Activated CD4-positive, alpha-beta memory T cell treated with anti-CD3 and anti-CD28 coated beads for 36 hours (primary cell): Measurements from ENCODE around the gene ACTN3. TPM values are rescaled to one million over a fixed set of nuclear protein-coding genes. Genes with fewer than 3 reads are reported as not detected.

ENCODE experiments used
- CTCF ChIA-PET: fragments of 350-600 bp; sonication (Branson Sonifier 250); formaldehyde crosslinking; loops from one replicate; lab custom pipeline; 2021; ENCODE audit warnings: antibody characterized with exemption, inconsistent platforms; lab: Charles Lee
- POLR2A ChIA-PET: fragments of 350-600 bp; sonication (Branson Sonifier 250); formaldehyde crosslinking; loops from one replicate; lab custom pipeline; 2021; ENCODE audit warnings: antibody characterized with exemption; lab: Charles Lee
- DNase-seq: peaks from one replicate; pipeline ENCODE4 v3.0.0-alpha.2; 2020
- H3K27ac Mint-ChIP-seq: one replicate; pipeline ENCODE4 v1.8.0; 2021; ENCODE audit warnings: mixed read lengths
- H3K27me3 Mint-ChIP-seq: one replicate; pipeline ENCODE4 v1.8.0; 2021; ENCODE audit warnings: mixed read lengths
- H3K36me3 Mint-ChIP-seq: one replicate; pipeline ENCODE4 v1.8.0; 2021; ENCODE audit warnings: mixed read lengths
- H3K4me1 Mint-ChIP-seq: one replicate; pipeline ENCODE4 v1.8.0; 2021; ENCODE audit warnings: low read depth, mixed read lengths
- H3K4me3 Mint-ChIP-seq: one replicate; pipeline ENCODE4 v1.8.0; 2021; ENCODE audit warnings: mild to moderate bottlenecking, mixed read lengths
- H3K9me3 Mint-ChIP-seq: one replicate; pipeline ENCODE4 v1.8.0; 2021; ENCODE audit warnings: mixed read lengths
- intact Hi-C: fragments of 100-400 bp; cut with micrococcal nuclease; formaldehyde crosslinking; loops from one replicate; pipeline ENCODE4 v1.15.1; 2023
- total RNA-seq, 2 experiments: library from RNA; stranded (reverse); gene quantifications; one replicate each; pipeline ENCODE4 v1.2.3, GENCODE V29; 2021

The ACTN3 gene
- under 1 TPM; 0.15 to 0.24 TPM for total RNA-seq

GRCh38 chr11:66546368-66546965 is at the start of gene ACTN3:
Gene ACTN3 (plus strand): TSS chr11:66546903. CDS start chr11:66546938, 35 bp downstream.
- intact Hi-C loops = loop anchor here (1.0 to 5.0 kb wide), 6 partner anchors 46 to 296 kb away; partner anchors contain the start of genes CCDC87, CCS, DPP3 and RBM14
- H3K27me3 Mint-ChIP-seq = no peaks in the 10 kb centered on the region
- H3K27ac Mint-ChIP-seq = no peak within 1 kb of the TSS
- ChIA-PET CTCF (interaction anchor here (1.0 to 4.6 kb wide), 5 partner anchors 8 to 131 kb away, joined by 3 to 44 read pairs (median 5); partner anchors contain the start of genes CCDC87, CCS and RBM4B), POLR2A (interaction anchor here (0.7 to 2.2 kb wide), 13 partner anchors 9 to 309 kb away, joined by 3 to 16 read pairs (median 4); partner anchors contain the start of genes BBS1, CCDC87, DPP3 and PELI3)
- peak; percentile 20 for DNase-seq
- peaks cover 14% of the 10 kb centered on the region for H3K4me1 Mint-ChIP-seq
- H3K4me3 Mint-ChIP-seq = peak within 1 kb of the TSS; percentile 80
- no peaks in the 10 kb centered on the region for H3K9me3 Mint-ChIP-seq
- H3K36me3 Mint-ChIP-seq = peaks cover 3% of the 10 kb centered on the region

DNA sequence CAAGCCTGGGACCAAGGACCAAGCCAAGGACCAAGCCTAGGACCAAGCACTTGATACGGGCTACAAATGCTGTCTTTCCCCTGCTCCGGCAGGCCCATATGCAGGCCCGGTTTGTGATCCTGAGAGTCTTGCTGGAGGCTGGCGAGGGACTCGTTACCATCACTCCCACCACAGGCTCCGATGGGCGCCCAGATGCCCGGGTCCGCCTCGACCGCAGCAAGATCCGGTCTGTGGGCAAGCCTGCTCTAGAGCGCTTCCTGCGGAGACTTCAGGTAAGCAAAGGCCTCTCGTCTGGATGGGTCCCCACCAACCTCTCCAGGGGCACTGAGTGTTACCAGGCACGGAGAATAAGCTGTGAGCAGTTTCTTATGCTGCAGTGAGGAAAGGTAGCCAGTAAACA is 49.5 kb upstream of the ACTN3 start:
- H3K27ac Mint-ChIP-seq = no peak overlapping the region
- H3K4me3 Mint-ChIP-seq = no peak overlapping the region
- H3K4me1 Mint-ChIP-seq = no peaks in the 10 kb centered on the region
- H3K36me3 Mint-ChIP-seq = peaks cover 17% of the 10 kb centered on the region
- CTCF ChIA-PET = no interaction called here
- no peaks in the 10 kb centered on the region for H3K27me3 Mint-ChIP-seq
- POLR2A ChIA-PET = no interaction called here
- no peaks in the 10 kb centered on the region for H3K9me3 Mint-ChIP-seq
- intact Hi-C loops = no loop called here
- DNase-seq = no peak

DNA sequence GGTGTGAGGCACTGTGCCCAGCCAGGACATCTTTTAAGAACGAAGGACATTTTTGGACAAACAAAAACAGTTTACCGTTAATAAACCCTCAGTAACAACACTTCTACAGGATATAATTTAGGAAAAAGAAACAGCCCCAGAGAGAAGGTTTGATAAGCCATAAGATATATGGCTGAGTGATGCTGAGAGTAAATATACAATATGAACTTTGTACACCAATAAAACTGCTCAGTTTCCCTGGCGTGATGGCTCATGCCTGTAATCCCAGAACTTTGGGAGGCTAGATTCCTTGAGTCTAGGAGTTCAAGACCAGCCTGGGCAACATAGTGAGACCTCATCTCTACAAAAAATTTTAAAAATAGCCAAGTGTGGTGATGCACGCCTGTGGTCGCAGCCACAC is 48.2 kb upstream of the ACTN3 start:
- H3K27ac Mint-ChIP-seq = no peak overlapping the region
- no peak for DNase-seq
- H3K4me1 Mint-ChIP-seq = no peaks in the 10 kb centered on the region
- POLR2A ChIA-PET = no interaction called here
- no peaks in the 10 kb centered on the region for H3K9me3 Mint-ChIP-seq
- intact Hi-C loops = no loop called here
- H3K4me3 Mint-ChIP-seq = no peak overlapping the region
- peaks cover 12% of the 10 kb centered on the region for H3K36me3 Mint-ChIP-seq
- CTCF ChIA-PET = no interaction called here
- H3K27me3 Mint-ChIP-seq = no peaks in the 10 kb centered on the region

- POLR2A ChIA-PET = no interaction called here
- peaks cover 8% of the 10 kb centered on the region for H3K36me3 Mint-ChIP-seq
Measured at GRCh38 chr11:66505276-66505816, 41.4 kb upstream of the ACTN3 start.

DNA sequence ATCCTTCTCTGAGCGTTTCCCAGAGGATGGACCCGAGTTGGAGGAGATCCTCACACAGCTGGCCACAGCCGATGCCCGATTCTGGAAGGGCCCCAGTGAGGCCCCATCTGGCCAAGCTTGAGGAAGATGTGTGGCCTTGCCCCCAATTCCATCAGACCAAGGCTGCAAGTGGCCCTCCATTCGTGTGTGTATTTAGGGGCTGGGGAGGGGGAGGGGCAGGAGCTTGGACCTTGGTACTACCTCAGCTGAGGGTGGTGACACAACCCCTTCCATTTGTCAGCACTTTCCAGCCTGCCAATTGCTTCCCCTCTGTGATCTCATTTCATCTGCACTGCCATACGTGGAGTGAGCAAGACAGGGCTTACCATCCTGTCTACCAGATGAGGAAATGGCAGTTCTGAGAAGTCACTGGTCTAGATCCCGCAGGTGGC is 37.6 kb upstream of the ACTN3 start:
- Mint-ChIP-seq H3K36me3 (peaks cover 9% of the 10 kb centered on the region), H3K4me3 (no peak overlapping the region), H3K27me3 (no peaks in the 10 kb centered on the region), H3K27ac (no peak overlapping the region), H3K4me1 (peaks cover 16% of the 10 kb centered on the region), H3K9me3 (no peaks in the 10 kb centered on the region)
- POLR2A ChIA-PET = interaction anchor here (1.0 to 1.5 kb wide), 2 partner anchors 29 to 70 kb away, joined by 3 to 4 read pairs; partner anchors contain the start of genes DPP3 and MRPL11
- CTCF ChIA-PET = interaction anchor here (1.0 to 4.2 kb wide), 3 partner anchors 17 to 168 kb away, joined by 3 to 24 read pairs (median 5); partner anchors contain the start of genes CTSF and RBM4B
- intact Hi-C loops = no loop called here
- peak; percentile 31 for DNase-seq

More at GRCh38 chr11:66505276-66505816, 41.4 kb upstream of the ACTN3 start:
- CTCF ChIA-PET = no interaction called here
- no peak overlapping the region for H3K4me3 Mint-ChIP-seq
- no peaks in the 10 kb centered on the region for H3K27me3 Mint-ChIP-seq
- H3K27ac Mint-ChIP-seq = no peak overlapping the region
- no peak for DNase-seq
- H3K4me1 Mint-ChIP-seq = peaks cover 6% of the 10 kb centered on the region
- H3K9me3 Mint-ChIP-seq = no peaks in the 10 kb centered on the region
- intact Hi-C loops = no loop called here

DNA sequence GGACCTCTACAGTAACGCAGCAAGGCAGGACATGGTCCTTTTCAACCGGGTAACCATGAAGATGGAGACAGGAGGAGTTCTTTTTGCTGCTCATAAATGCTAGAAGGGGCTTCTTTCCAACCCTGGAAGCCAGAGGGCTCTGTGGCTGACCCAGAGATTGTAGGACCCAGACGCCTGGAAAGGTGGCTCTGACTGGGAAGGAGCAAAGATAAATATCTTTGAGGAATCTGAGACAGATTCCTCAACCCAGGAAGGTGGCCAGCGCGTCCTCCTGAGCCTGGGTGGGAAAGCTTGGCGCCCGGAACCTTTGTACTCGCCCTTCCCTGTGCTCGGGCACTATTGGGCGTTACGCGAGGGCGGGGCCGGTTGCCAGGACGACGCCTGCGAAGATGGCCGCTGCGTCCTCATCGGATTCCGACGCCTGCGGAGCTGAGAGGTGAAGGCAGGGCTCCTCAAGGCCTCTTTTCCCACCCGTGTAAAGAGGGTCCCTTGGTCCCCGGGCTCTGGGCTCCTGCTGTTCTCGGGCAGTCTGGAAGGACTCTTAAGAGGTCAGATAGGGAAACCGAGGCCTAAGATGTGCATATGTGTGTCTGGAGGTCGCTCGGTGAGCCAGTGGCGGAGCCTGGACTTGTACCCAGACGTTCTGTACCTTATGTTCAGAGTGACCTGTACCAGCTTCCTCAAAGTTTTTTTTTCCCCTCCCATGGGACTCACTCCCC is 36.3 kb upstream of the ACTN3 start, which contains the start of gene BBS1:
Gene BBS1 (plus strand): TSS at position 365 of the 719 bp plus-strand sequence. CDS start 25 bp downstream, at position 390.
- Mint-ChIP-seq H3K27me3 (no peaks in the 10 kb centered on the region), H3K36me3 (peaks cover 13% of the 10 kb centered on the region), H3K27ac (peak within 1 kb of the TSS; percentile 38), H3K9me3 (no peaks in the 10 kb centered on the region), H3K4me1 (peaks cover 16% of the 10 kb centered on the region), H3K4me3 (peak within 1 kb of the TSS; percentile 88)
- CTCF ChIA-PET = interaction anchor here (0.6 to 4.2 kb wide), 8 partner anchors 19 to 342 kb away, joined by 3 to 24 read pairs (median 4); partner anchors contain the start of genes CCDC87, CCS, CTSF and NPAS4
- POLR2A ChIA-PET = interaction anchor here (0.5 to 1.8 kb wide), 4 partner anchors 12 to 36 kb away, joined by 3 to 8 read pairs (median 4); partner anchors contain the start of gene ZDHHC24
- DNase-seq = peak; percentile 87
- intact Hi-C loops = no loop called here

DNA sequence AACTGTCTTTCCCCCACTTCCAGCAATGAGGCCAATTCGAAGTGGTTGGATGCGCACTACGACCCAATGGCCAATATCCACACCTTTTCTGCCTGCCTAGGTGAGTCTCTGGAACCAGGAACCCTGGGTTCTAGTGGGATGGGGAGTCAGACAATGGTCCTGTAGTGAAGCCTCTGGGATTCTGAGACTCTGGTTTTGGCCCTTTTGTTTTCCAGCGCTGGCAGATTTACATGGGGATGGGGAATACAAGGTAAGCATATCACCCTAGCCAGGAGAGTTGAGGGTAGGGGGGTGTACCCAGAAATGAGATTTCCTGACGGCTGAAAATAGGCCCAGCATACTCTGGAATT is 35.7 kb upstream of the ACTN3 start:
- POLR2A ChIA-PET = interaction anchor here (0.5 to 1.8 kb wide), 4 partner anchors 12 to 35 kb away, joined by 3 to 8 read pairs (median 4); partner anchors contain the start of gene ZDHHC24
- no peak for DNase-seq
- Mint-ChIP-seq H3K27me3 (no peaks in the 10 kb centered on the region), H3K9me3 (no peaks in the 10 kb centered on the region), H3K4me1 (peaks cover 16% of the 10 kb centered on the region), H3K36me3 (peaks cover 13% of the 10 kb centered on the region), H3K27ac (no peak overlapping the region), H3K4me3 (peak overlapping the region; percentile 88)
- intact Hi-C loops = no loop called here
- CTCF ChIA-PET = interaction anchor here (0.6 to 4.2 kb wide), 6 partner anchors 19 to 342 kb away, joined by 3 to 24 read pairs (median 4); partner anchors contain the start of genes NPAS4 and RBM4B

DNA sequence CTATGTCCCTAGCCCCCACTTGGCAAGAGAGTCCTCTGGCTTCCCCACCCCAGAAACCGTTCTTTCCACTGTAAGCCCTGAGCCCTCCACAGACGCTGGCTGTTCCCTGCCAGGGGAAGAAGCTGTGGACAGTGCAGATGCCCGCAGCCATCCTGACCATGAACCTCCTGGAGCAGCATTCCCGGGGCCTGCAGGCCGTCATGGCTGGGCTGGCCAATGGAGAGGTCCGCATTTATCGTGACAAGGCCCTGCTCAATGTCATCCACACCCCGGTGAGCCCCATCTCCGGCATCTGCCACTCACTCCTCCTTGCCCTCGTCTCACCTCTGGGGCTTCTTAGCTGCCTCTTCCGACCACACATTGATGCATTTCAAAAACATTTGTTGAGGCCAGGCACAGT is 23.1 kb upstream of the ACTN3 start:
- CTCF ChIA-PET = no interaction called here
- DNase-seq = no peak
- intact Hi-C loops = no loop called here
- Mint-ChIP-seq H3K9me3 (no peaks in the 10 kb centered on the region), H3K36me3 (peaks cover 26% of the 10 kb centered on the region), H3K4me3 (no peak overlapping the region), H3K27me3 (no peaks in the 10 kb centered on the region), H3K4me1 (no peaks in the 10 kb centered on the region), H3K27ac (no peak overlapping the region)
- POLR2A ChIA-PET = no interaction called here

DNA sequence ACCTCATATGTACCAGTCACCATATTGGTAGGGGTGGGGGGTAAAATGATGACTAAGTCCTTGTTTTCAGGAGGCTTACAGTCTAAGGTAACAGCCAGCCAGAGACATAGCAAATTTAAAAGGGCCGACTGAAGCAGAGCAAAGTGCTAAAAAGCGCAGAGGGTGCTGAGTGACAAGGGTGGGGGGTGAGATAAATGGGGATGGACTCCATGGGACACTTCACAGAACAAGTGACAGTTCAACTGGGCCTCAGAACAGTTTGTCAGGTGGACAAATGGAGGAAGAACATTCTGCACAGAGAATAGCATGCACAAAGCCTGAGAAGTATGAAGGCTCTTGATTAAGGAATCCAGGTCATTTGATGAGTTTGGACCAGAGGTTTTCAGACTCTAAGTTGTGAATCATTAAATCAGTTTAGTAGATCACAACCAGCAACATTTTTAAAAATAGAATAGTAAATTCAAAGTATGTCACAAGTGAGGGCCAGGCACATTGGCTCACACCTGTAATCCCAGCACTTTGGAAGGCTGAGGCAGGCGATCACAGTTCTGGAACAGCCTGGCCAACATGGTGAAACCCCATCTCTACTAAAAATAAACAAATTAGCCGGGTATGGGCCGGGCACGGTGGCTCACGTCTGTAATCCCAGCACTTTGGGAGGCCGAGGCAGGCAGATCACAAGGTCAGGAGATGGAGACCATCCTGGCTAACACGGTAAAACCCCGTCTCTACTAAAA is 22.2 kb upstream of the ACTN3 start:
- no peak overlapping the region for H3K27ac Mint-ChIP-seq
- no peak for DNase-seq
- H3K36me3 Mint-ChIP-seq = peaks cover 24% of the 10 kb centered on the region

GRCh38 chr11:66529069-66529468 is 17.6 kb upstream of the ACTN3 start:
- H3K36me3 Mint-ChIP-seq = peaks cover 6% of the 10 kb centered on the region
- ChIA-PET CTCF (no interaction called here), POLR2A (no interaction called here)
- no peak overlapping the region for H3K27ac Mint-ChIP-seq
- H3K9me3 Mint-ChIP-seq = no peaks in the 10 kb centered on the region
- peaks cover 2% of the 10 kb centered on the region for H3K4me1 Mint-ChIP-seq
- H3K27me3 Mint-ChIP-seq = no peaks in the 10 kb centered on the region
- H3K4me3 Mint-ChIP-seq = no peak overlapping the region
- no peak for DNase-seq
- intact Hi-C loops = no loop called here

More for the DNA sequence above, 22.2 kb upstream of the ACTN3 start:
- no peaks in the 10 kb centered on the region for H3K4me1 Mint-ChIP-seq
- ChIA-PET CTCF (no interaction called here), POLR2A (no interaction called here)
- H3K9me3 Mint-ChIP-seq = no peaks in the 10 kb centered on the region
- H3K27me3 Mint-ChIP-seq = no peaks in the 10 kb centered on the region
- intact Hi-C loops = no loop called here
- H3K4me3 Mint-ChIP-seq = no peak overlapping the region

DNA sequence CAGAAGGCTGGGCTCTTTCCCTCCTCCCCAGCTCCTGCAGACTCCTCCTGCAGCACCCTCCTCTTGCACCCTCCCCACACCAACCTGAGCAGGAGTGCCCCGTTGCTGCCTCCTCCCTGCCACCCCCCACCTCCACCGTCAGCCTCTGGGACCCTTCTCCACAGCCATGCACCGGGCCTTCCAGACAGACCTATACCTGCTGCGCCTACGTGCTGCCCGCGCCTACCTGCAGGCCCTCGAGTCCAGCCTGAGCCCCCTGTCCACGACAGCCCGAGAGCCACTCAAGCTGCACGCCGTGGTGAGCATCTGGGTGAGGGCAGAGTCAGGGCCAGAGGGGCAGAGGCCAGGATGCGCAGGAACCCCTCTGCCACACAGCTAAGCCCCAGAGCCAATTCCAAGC is 17.0 kb upstream of the ACTN3 start:
- H3K27ac Mint-ChIP-seq = no peak overlapping the region
- POLR2A ChIA-PET = no interaction called here

More for the DNA sequence above, 17.0 kb upstream of the ACTN3 start:
- DNase-seq = no peak
- Mint-ChIP-seq H3K36me3 (peaks cover 6% of the 10 kb centered on the region), H3K4me1 (peaks cover 2% of the 10 kb centered on the region), H3K9me3 (no peaks in the 10 kb centered on the region), H3K4me3 (no peak overlapping the region), H3K27me3 (no peaks in the 10 kb centered on the region)
- CTCF ChIA-PET = interaction anchor here (0.6 kb wide), 1 partner anchor 19 kb away, joined by 4 read pairs; the partner anchor contains the start of gene BBS1
- intact Hi-C loops = no loop called here
